ENCODE data around the gene SCN3A. TPM values are rescaled to one million over a fixed set of nuclear protein-coding genes. Genes with fewer than 3 reads are reported as not detected.

The SCN3A gene
- total RNA-seq, 2 donors from 2014 or later = 0.40 to 0.80 TPM

DNA sequence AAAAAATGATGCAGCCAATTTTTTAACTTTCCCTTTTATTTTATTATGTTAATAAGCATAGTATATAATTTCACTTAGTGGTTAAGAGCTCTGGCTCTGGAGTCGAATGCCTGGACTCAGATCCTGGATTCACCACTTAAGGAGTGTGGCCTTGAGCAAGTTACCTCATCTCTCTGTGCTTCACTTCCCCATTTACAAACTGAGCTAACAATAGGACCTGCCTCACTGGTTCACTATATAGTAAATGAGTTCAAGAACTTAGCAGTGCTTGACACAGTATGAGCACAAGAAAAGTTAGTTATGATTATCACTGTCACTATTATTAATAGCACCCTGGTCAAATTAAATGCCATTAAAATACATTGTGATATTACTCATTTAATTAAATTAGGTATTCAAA, 30.6 kb downstream of the SCN3A start:
- Histone ChIP-seq H3K27ac (no peak overlapping the region), H3K9ac (ENCODE audit: low read depth in 2 of 2, low read length in 2 of 2) (no peak overlapping the region), H3K36me3 (no peaks in the 10 kb centered on the region), H3K9me3 (no peaks in the 10 kb centered on the region), H3K4me1 (no peaks in the 10 kb centered on the region), H3K4me3 (no peak overlapping the region), H3K27me3 (no peaks in the 10 kb centered on the region)
- DNase-seq = no peak
- TF ChIP-seq CTCF (IDR thresholded peaks at IDR 0.05) = no peak
- intact Hi-C loops (cut with DNase I) = no loop called here

GRCh38 chr2:165164201-165164600, 39.6 kb downstream of the SCN3A start:
- no peak for DNase-seq
- Histone ChIP-seq H3K27me3 (no peaks in the 10 kb centered on the region), H3K4me3 (no peak overlapping the region), H3K27ac (no peak overlapping the region), H3K4me1 (no peaks in the 10 kb centered on the region), H3K9me3 (no peaks in the 10 kb centered on the region), H3K36me3 (no peaks in the 10 kb centered on the region), H3K9ac (ENCODE audit: low read depth in 2 of 2, low read length in 2 of 2) (no peak overlapping the region)
- intact Hi-C loops (cut with DNase I) = no loop called here
- TF ChIP-seq CTCF (IDR thresholded peaks at IDR 0.05) = no peak

- Histone ChIP-seq H3K4me3 (no peak overlapping the region), H3K9me3 (no peaks in the 10 kb centered on the region), H3K9ac (ENCODE audit: low read depth in 2 of 2, low read length in 2 of 2) (no peak overlapping the region), H3K27ac (no peak overlapping the region), H3K36me3 (no peaks in the 10 kb centered on the region), H3K27me3 (no peaks in the 10 kb centered on the region), H3K4me1 (no peaks in the 10 kb centered on the region)
- intact Hi-C loops (cut with DNase I) = no loop called here
- TF ChIP-seq CTCF (IDR thresholded peaks at IDR 0.05) = no peak
- no peak for DNase-seq
These were observed 40.1 kb downstream of the SCN3A start for GRCh38 chr2:165163761-165164160.

DNA sequence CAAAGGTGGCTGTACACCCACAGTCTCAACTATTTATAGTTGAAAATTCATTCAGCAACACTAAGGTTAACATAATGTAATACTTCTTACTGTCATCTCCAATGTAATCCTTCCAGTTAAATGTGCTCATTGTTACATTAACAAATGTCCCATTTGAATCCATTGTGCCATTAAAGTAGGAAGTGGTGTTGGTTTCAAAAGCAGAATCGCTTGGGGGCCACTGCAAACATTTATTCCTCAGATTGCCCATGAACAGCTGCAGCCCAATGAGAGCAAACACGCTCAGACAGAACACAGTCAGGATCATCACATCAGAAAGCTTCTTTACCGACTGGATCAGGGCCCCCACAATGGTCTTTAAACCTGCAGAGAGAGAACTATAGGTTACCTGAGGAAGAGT, 41.4 kb downstream of the SCN3A start:
- intact Hi-C loops (cut with DNase I) = no loop called here

GRCh38 chr2:165161510-165161909, 42.3 kb downstream of the SCN3A start:
- Histone ChIP-seq H3K27me3 (no peaks in the 10 kb centered on the region), H3K9me3 (no peaks in the 10 kb centered on the region), H3K27ac (no peak overlapping the region), H3K9ac (ENCODE audit: low read depth in 2 of 2, low read length in 2 of 2) (no peak overlapping the region), H3K36me3 (no peaks in the 10 kb centered on the region), H3K4me3 (no peak overlapping the region), H3K4me1 (no peaks in the 10 kb centered on the region)
- DNase-seq = no peak
- TF ChIP-seq CTCF (IDR thresholded peaks at IDR 0.05) = no peak
- intact Hi-C loops (cut with DNase I) = no loop called here

More for the DNA sequence above, 41.4 kb downstream of the SCN3A start:
- Histone ChIP-seq H3K9ac (ENCODE audit: low read depth in 2 of 2, low read length in 2 of 2) (no peak overlapping the region), H3K27me3 (no peaks in the 10 kb centered on the region), H3K4me1 (no peaks in the 10 kb centered on the region), H3K27ac (no peak overlapping the region), H3K4me3 (no peak overlapping the region), H3K36me3 (no peaks in the 10 kb centered on the region), H3K9me3 (no peaks in the 10 kb centered on the region)
- TF ChIP-seq CTCF (IDR thresholded peaks at IDR 0.05) = no peak
- no peak for DNase-seq

DNA sequence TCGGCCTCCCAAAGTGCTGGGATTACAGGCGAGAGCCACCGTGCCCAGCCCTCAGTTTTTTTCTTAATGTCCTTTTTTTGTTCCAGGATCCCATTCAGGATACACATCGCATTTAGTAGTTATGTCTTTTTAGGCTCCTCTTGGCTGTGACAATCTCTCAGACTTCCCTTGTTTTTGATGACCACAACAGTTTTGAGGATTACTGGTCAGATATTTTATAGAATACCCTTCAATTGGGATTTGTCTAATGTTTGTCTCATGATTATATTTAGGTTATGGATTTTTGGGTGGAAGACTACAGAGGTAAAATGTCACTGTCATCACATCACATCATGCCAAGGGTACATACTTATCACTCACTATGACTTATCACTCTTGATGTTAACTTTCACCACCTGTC, 46.7 kb downstream of the SCN3A start:
- H3K9me3 ChIP-seq = no peaks in the 10 kb centered on the region
- no peak overlapping the region for H3K9ac ChIP-seq (ENCODE audit: low read depth in 2 of 2, low read length in 2 of 2)
- intact Hi-C loops (cut with DNase I) = no loop called here
- H3K4me1 ChIP-seq = no peaks in the 10 kb centered on the region
- no peak for TF ChIP-seq CTCF (IDR thresholded peaks at IDR 0.05)
- H3K27ac ChIP-seq = no peak overlapping the region
- no peak for DNase-seq
- no peaks in the 10 kb centered on the region for H3K36me3 ChIP-seq
- no peak overlapping the region for H3K4me3 ChIP-seq
- H3K27me3 ChIP-seq = no peaks in the 10 kb centered on the region
